Neural cell (in vitro differentiated cells): Measurements from ENCODE around the gene BAG5.

Experiments used
- EP300 ChIP-seq: fragments of 450-650 bp; conservative IDR thresholded peaks from 2 replicates; pipeline ENCODE4 v1.6.1; 2014; ENCODE audit warnings: antibody characterized with exemption, mild to moderate bottlenecking, moderate library complexity; ENCODE audit not compliant: poor library complexity, severe bottlenecking
- EZH2 ChIP-seq: fragments of 200-600, 300-800 bp; shearing (Covaris generic), sonication (generic); IDR thresholded peaks from 2 replicates; pipeline ENCODE4 v1.6.1; 2014; ENCODE audit warnings: antibody characterized with exemption, low read length, borderline replicate concordance, mild to moderate bottlenecking; ENCODE audit not compliant: insufficient read depth, poor library complexity, severe bottlenecking
- MXI1 ChIP-seq: fragments of 450-650 bp; conservative IDR thresholded peaks from 2 replicates; pipeline ENCODE4 v1.6.1; 2014; ENCODE audit warnings: antibody characterized with exemption, mild to moderate bottlenecking; ENCODE audit not compliant: poor library complexity, severe bottlenecking
- POLR2AphosphoS5 ChIP-seq: IDR thresholded peaks from 2 replicates; pipeline ENCODE4 v1.6.1; 2012
- RAD21 ChIP-seq: fragments of 450-650 bp; conservative IDR thresholded peaks from 2 replicates; pipeline ENCODE4 v1.6.1; 2014; ENCODE audit warnings: antibody characterized with exemption, mild to moderate bottlenecking, moderate library complexity
- REST ChIP-seq: IDR thresholded peaks from 2 replicates; pipeline ENCODE4 v1.6.1; 2012; ENCODE audit warnings: borderline replicate concordance
- SMC3 ChIP-seq: fragments of 450-650 bp; conservative IDR thresholded peaks from 2 replicates; pipeline ENCODE4 v1.6.1; 2014; ENCODE audit warnings: antibody characterized with exemption, mild to moderate bottlenecking, moderate library complexity; ENCODE audit not compliant: poor library complexity
- TAF1 ChIP-seq: IDR thresholded peaks from 2 replicates; pipeline ENCODE4 v1.6.1; 2012; ENCODE audit warnings: low read depth
- TF ChIP-seq, protein P1 (sequence below): fragments of 450-650 bp; IDR thresholded peaks from 2 replicates; pipeline ENCODE4 v1.5.1; 2014; ENCODE audit warnings: antibody characterized with exemption, mild to moderate bottlenecking, moderate library complexity; ENCODE audit not compliant: poor library complexity, severe bottlenecking

DNA sequence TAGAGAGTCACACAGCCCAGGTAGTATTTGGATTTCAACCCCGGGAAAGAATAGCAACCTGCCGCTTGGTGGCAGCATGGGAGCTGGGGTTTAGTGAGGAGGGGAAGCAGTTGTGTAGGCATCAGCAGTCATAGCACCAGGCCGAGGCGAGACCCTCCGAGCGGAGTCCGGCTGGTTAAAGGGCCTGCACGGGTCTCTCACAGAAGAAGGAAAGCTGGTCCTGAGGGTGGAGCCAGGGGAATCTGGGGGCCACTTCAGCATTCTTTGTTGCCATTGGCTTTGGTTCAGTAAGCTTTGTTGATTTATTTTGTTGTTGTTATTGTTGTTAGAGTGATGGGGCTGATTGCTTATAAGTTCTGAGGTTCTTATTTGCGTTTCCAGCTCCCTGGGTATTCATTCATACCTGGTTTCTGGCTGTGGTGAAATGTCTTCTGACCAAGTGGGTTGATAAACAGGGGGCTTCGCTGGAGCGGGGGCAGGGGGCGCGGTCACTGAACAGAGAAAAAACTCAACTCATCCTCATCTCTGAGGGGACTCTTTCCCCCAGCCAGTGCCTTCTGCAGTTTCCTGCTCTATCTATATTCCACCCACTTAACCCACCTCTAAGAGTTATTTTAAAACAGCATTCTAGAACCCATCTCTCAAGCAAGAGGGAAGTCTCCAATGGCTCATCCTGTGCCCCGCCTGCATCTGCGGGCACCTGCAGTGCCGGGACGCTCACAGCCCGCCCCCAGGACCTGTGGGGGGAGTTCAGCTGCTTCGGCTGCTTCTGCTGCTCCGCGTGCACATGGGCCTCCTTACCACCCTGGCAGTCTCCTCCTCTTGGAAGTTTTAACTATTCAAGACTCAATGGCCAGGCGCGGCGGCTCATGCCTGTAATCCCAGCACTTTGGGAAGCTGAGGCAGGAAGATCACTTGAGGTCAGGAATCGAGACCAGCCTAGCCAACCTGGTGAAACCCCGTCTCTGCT lies 51.4 kb downstream of the BAG5 start:
- TF ChIP-seq, protein P1, sequence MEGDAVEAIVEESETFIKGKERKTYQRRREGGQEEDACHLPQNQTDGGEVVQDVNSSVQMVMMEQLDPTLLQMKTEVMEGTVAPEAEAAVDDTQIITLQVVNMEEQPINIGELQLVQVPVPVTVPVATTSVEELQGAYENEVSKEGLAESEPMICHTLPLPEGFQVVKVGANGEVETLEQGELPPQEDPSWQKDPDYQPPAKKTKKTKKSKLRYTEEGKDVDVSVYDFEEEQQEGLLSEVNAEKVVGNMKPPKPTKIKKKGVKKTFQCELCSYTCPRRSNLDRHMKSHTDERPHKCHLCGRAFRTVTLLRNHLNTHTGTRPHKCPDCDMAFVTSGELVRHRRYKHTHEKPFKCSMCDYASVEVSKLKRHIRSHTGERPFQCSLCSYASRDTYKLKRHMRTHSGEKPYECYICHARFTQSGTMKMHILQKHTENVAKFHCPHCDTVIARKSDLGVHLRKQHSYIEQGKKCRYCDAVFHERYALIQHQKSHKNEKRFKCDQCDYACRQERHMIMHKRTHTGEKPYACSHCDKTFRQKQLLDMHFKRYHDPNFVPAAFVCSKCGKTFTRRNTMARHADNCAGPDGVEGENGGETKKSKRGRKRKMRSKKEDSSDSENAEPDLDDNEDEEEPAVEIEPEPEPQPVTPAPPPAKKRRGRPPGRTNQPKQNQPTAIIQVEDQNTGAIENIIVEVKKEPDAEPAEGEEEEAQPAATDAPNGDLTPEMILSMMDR = no peak
- TF ChIP-seq POLR2AphosphoS5 (no peak), EP300 (no peak), SMC3 (no peak), RAD21 (no peak), TAF1 (no peak), REST (no peak), EZH2 (no peak), MXI1 (no peak)
